Measurements from ENCODE around the gene PLD6. TPM values are rescaled to one million over a fixed set of nuclear protein-coding genes. Genes with fewer than 3 reads are reported as not detected.

Gene PLD6
- total and polyA plus RNA-seq, 3 donors from 2014 or later: 39.9 to 44.2 (median 41.5) TPM

Small RNAs within 50 kb of the gene (small RNA-seq; reads per million reads assigned to genes)
- gene RNU6-767P: 0 reads per million in 2 donors

Other genes starting within 250 kb of the PLD6 start
- not detected for gene TNFRSF13B, start 234.2 kb downstream of the PLD6 start, total RNA-seq
- gene TNFRSF13B, start 234.2 kb downstream of the PLD6 start, polyA plus RNA-seq (ENCODE audit: insufficient read depth, low read depth, low replicate concordance): 0.59 TPM
- 100 to 1,000 TPM; 304 to 337 TPM for gene MPRIP, start 163.9 kb downstream of the PLD6 start, total RNA-seq
- 191 TPM for gene MPRIP, start 163.9 kb downstream of the PLD6 start, polyA plus RNA-seq (ENCODE audit: insufficient read depth, low read depth, low replicate concordance)
- gene FLCN, start 30.8 kb upstream of the PLD6 start, total RNA-seq: 100 to 1,000 TPM; 129 to 159 TPM
- 47.9 TPM for gene FLCN, start 30.8 kb upstream of the PLD6 start, polyA plus RNA-seq (ENCODE audit: insufficient read depth, low read depth, low replicate concordance)
- 100 to 1,000 TPM; 128 to 134 TPM for gene COPS3, start 74.9 kb upstream of the PLD6 start, total RNA-seq
- 198 TPM for gene COPS3, start 74.9 kb upstream of the PLD6 start, polyA plus RNA-seq (ENCODE audit: insufficient read depth, low read depth, low replicate concordance)
- 10 to 100 TPM; 33.5 to 47.5 TPM for gene NT5M, start 97.0 kb upstream of the PLD6 start, total RNA-seq
- gene NT5M, start 97.0 kb upstream of the PLD6 start, polyA plus RNA-seq (ENCODE audit: insufficient read depth, low read depth, low replicate concordance): 26.1 TPM

All from testis (tissue), 3 donors.